Measurements from ENCODE around the gene C1orf174. TPM values are rescaled to one million over a fixed set of nuclear protein-coding genes. Genes with fewer than 3 reads are reported as not detected.

The C1orf174 gene
- total and polyA plus RNA-seq, 3 donors from 2014 or later = 22.9 to 29.7 (median 28.8) TPM

DNA sequence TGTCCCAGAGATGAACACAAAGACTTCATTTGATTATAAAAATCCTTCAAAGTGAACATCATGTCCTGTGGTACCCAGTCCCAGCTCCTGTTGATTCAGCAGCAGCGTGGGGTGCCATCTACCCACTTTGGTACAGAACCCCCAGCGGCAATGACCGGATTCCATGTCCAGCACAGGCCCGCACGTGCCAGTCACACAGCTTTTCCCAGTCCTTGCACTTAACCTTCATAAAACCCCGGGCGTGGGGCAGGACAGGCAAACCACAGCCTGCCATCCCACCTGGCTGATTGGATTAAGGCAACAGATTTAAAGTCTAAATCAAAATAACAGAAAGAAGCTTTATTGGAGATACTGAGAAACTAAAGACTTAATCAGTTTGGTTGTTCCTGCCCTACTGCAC is 58.6 kb downstream of the C1orf174 start:
- TF ChIP-seq, protein P1, sequence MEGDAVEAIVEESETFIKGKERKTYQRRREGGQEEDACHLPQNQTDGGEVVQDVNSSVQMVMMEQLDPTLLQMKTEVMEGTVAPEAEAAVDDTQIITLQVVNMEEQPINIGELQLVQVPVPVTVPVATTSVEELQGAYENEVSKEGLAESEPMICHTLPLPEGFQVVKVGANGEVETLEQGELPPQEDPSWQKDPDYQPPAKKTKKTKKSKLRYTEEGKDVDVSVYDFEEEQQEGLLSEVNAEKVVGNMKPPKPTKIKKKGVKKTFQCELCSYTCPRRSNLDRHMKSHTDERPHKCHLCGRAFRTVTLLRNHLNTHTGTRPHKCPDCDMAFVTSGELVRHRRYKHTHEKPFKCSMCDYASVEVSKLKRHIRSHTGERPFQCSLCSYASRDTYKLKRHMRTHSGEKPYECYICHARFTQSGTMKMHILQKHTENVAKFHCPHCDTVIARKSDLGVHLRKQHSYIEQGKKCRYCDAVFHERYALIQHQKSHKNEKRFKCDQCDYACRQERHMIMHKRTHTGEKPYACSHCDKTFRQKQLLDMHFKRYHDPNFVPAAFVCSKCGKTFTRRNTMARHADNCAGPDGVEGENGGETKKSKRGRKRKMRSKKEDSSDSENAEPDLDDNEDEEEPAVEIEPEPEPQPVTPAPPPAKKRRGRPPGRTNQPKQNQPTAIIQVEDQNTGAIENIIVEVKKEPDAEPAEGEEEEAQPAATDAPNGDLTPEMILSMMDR (IDR thresholded peaks at IDR 0.05) = no peak
- TF ChIP-seq POLR2A (IDR thresholded peaks at IDR 0.05) = no peak
- H3K36me3 ChIP-seq (ENCODE audit: low read depth, missing control alignments) = no peaks in the 10 kb centered on the region
- no peaks in the 10 kb centered on the region for H3K4me1 ChIP-seq
- WGBS, 2 donors = 94 to 97% methylated on average over 7 of the region's 7 CpGs
- no peaks in the 10 kb centered on the region for H3K9me3 ChIP-seq
- no peak overlapping the region for H3K27ac ChIP-seq
- DNase-seq = no peak
- intact Hi-C loops (cut with DNase I; ENCODE audit: low total_unique reads) = no loop called here
- no peak overlapping the region for H3K4me3 ChIP-seq
- no peaks in the 10 kb centered on the region for H3K27me3 ChIP-seq

Other genes starting within 250 kb of the C1orf174 start
- 1 to 10 TPM; 1.3 to 1.5 TPM for gene TP73, start 247.8 kb downstream of the C1orf174 start, total RNA-seq
- 2.2 TPM for gene TP73, start 247.8 kb downstream of the C1orf174 start, polyA plus RNA-seq (ENCODE audit: insufficient read depth, low read depth, low replicate concordance)
- gene CCDC27, start 147.8 kb downstream of the C1orf174 start, total RNA-seq = 10 to 100 TPM; 10.6 to 18.3 TPM
- 28.4 TPM for gene CCDC27, start 147.8 kb downstream of the C1orf174 start, polyA plus RNA-seq (ENCODE audit: insufficient read depth, low read depth, low replicate concordance)
- gene SMIM1, start 127.5 kb downstream of the C1orf174 start, total RNA-seq = 100 to 1,000 TPM; 205 to 213 TPM
- gene SMIM1, start 127.5 kb downstream of the C1orf174 start, polyA plus RNA-seq (ENCODE audit: insufficient read depth, low read depth, low replicate concordance) = 92.9 TPM
- 10 to 100 TPM; 45.9 to 46.6 TPM for gene LRRC47, start 103.8 kb downstream of the C1orf174 start, total RNA-seq
- 27.6 TPM for gene LRRC47, start 103.8 kb downstream of the C1orf174 start, polyA plus RNA-seq (ENCODE audit: insufficient read depth, low read depth, low replicate concordance)
- 10 to 100 TPM; 41.5 to 55.1 TPM for gene CEP104, start 43.1 kb downstream of the C1orf174 start, total RNA-seq
- 80.4 TPM for gene CEP104, start 43.1 kb downstream of the C1orf174 start, polyA plus RNA-seq (ENCODE audit: insufficient read depth, low read depth, low replicate concordance)
- 1 to 10 TPM; 6.9 to 8.4 TPM for gene DFFB, start 42.8 kb downstream of the C1orf174 start, total RNA-seq
- gene DFFB, start 42.8 kb downstream of the C1orf174 start, polyA plus RNA-seq (ENCODE audit: insufficient read depth, low read depth, low replicate concordance) = 3.4 TPM